HCT116 (cell line): ENCODE data around the gene HLA-B. TPM values are rescaled to one million over a fixed set of nuclear protein-coding genes. Genes with fewer than 3 reads are reported as not detected.

ENCODE experiments used
- ATAC-seq: fragments of 200-7000 bp; cut with Tn5 transposase; 2 replicates; pipeline ENCODE4 v1.9.1; 2020; ENCODE audit warnings: mild to moderate bottlenecking, moderate library complexity
- BruUV-seq: library from RNA; stranded (reverse); fragments of 400-500 nt; replicated peaks from 2 replicates; lab custom pipeline; 2021; lab: Mats Ljungman, UMichigan
- CTCF ChIA-PET: fragments of 300-600 bp; sonication (Branson Sonifier 250); formaldehyde crosslinking; loops from one replicate; lab custom pipeline; 2021; ENCODE audit warnings: antibody characterized with exemption; lab: Charles Lee
- POLR2A ChIA-PET: fragments of 300-600, 350-600 bp; sonication (Branson Sonifier 250); formaldehyde crosslinking; loops from one replicate; lab custom pipeline; 2021; ENCODE audit warnings: antibody characterized with exemption; lab: Charles Lee
- RAD21 ChIA-PET, 2 experiments: fragments of 300-600 bp; sonication (Branson Sonifier 250); formaldehyde crosslinking; loops; one replicate each; lab custom pipeline; 2023; ENCODE audit warnings: low total read pairs in 2 of 2; ENCODE audit not compliant: uncharacterized antibody in 2 of 2, unreplicated experiment in 2 of 2, low non-redundant PET in 1 of 2; lab: Charles Lee
- DNase-seq: peaks from one replicate; pipeline ENCODE4 v3.0.0-alpha.2; 2010; ENCODE audit warnings: low read depth, low spot score
- H2AFZ ChIP-seq: fragments of 200-600 bp; shearing (Covaris generic), sonication (generic); 2 replicates; pipeline ENCODE4 v1.6.1; 2017; ENCODE audit warnings: low read depth, mixed run types, mixed read lengths, antibody characterized with exemption, low read length; ENCODE audit not compliant: poor library complexity, severe bottlenecking
- H3K27ac ChIP-seq: 2 replicates; pipeline ENCODE4 v1.5.1; 2012; ENCODE audit warnings: low read depth, low read length
- H3K27me3 ChIP-seq: fragments of 200-600 bp; sonication (generic); 2 replicates; pipeline ENCODE4 v1.6.1; 2016; ENCODE audit warnings: mixed run types, low read length, mixed read lengths; ENCODE audit not compliant: insufficient read depth
- H3K36me3 ChIP-seq, 2 experiments: fragments of 200-500 bp in 1 of 2; fragments of 200-600 bp in 1 of 2; sonication (Bioruptor generic) in 1 of 2; sonication (generic) in 1 of 2; 2 replicates each; pipeline versions ENCODE4 v1.5.1 to v1.6.1; 2014 to 2016; ENCODE audit warnings: low read length in 2 of 2, inconsistent platforms in 1 of 2, mixed read lengths in 1 of 2, mixed run types in 1 of 2; ENCODE audit not compliant: insufficient read depth in 2 of 2, control insufficient read depth in 1 of 2
- H3K4me1 ChIP-seq, 2 experiments: fragments of 200-600 bp in 1 of 2; sonication (generic) in 1 of 2; 2 replicates each; pipeline versions ENCODE4 v1.5.1 to v1.6.1; 2012 to 2017; ENCODE audit warnings: low read length in 2 of 2, inconsistent platforms in 1 of 2, mild to moderate bottlenecking in 1 of 2, mixed read lengths in 1 of 2, mixed run types in 1 of 2, moderate library complexity in 1 of 2; ENCODE audit not compliant: insufficient read depth in 2 of 2, control insufficient read depth in 1 of 2
- H3K4me2 ChIP-seq: fragments of 200-600 bp; sonication (generic); 2 replicates; pipeline ENCODE4 v1.6.1; 2017; ENCODE audit warnings: mixed run types, low read length, mixed read lengths
- H3K4me3 ChIP-seq, 2 experiments: fragments of 200-600 bp in 1 of 2; sonication (generic) in 1 of 2; replicated peaks in 1 of 2; 2 replicates each; pipeline ENCODE4 v1.5.1; 2011 to 2016; ENCODE audit warnings: low read length in 2 of 2, control low read depth in 1 of 2, low read depth in 1 of 2, mild to moderate bottlenecking in 1 of 2, mixed read lengths in 1 of 2, mixed run types in 1 of 2
- H3K79me2 ChIP-seq: fragments of 200-600 bp; sonication (generic); 2 replicates; pipeline ENCODE4 v1.6.1; 2017; ENCODE audit warnings: mild to moderate bottlenecking, mixed run types, low read length, moderate library complexity, mixed read lengths; ENCODE audit not compliant: insufficient read depth
- H3K9ac ChIP-seq: fragments of 200-600 bp; sonication (generic); 2 replicates; pipeline ENCODE4 v1.6.1; 2016; ENCODE audit warnings: low read length, mixed read lengths
- H3K9me2 ChIP-seq: fragments of 200-600 bp; sonication (generic), shearing (Covaris generic); 2 replicates; pipeline ENCODE4 v1.6.1; 2017; ENCODE audit warnings: mixed run types, mild to moderate bottlenecking, moderate library complexity; ENCODE audit not compliant: insufficient read depth
- H3K9me3 ChIP-seq, 2 experiments: fragments of 200-500 bp in 1 of 2; fragments of 200-600 bp in 1 of 2; sonication (Bioruptor generic) in 1 of 2; sonication (generic) in 1 of 2; 2 replicates each; pipeline ENCODE4 v1.6.1; 2014 to 2017; ENCODE audit warnings: low read length in 2 of 2, mixed read lengths in 2 of 2, inconsistent platforms in 1 of 2, low read depth in 1 of 2, mild to moderate bottlenecking in 1 of 2, mixed run types in 1 of 2, moderate library complexity in 1 of 2; ENCODE audit not compliant: control insufficient read depth in 1 of 2, insufficient read depth in 1 of 2
- H4K20me1 ChIP-seq: fragments of 200-600 bp; sonication (generic), shearing (Covaris generic); 2 replicates; pipeline ENCODE4 v1.6.1; 2017; ENCODE audit warnings: mixed run types, mild to moderate bottlenecking, moderate library complexity; ENCODE audit not compliant: insufficient read depth
- CBX3 ChIP-seq: IDR thresholded peaks from 2 replicates; pipeline ENCODE4 v1.6.1; 2012; ENCODE audit warnings: low read depth
- ELF1 ChIP-seq: IDR thresholded peaks from 2 replicates; pipeline ENCODE4 v1.6.1; 2012; ENCODE audit warnings: low read depth, borderline replicate concordance
- JUND ChIP-seq: IDR thresholded peaks from 2 replicates; pipeline ENCODE4 v1.6.1; 2012
- POLR2AphosphoS5 ChIP-seq: IDR thresholded peaks from 2 replicates; pipeline ENCODE4 v1.6.1; 2011; ENCODE audit warnings: mild to moderate bottlenecking, low read depth, low read length, moderate library complexity
- SIN3A ChIP-seq: IDR thresholded peaks from 2 replicates; pipeline ENCODE4 v1.6.1; 2012; ENCODE audit warnings: low read depth
- SP1 ChIP-seq: IDR thresholded peaks from 2 replicates; pipeline ENCODE4 v1.6.1; 2012; ENCODE audit warnings: low read depth
- SRF ChIP-seq: IDR thresholded peaks from 2 replicates; pipeline ENCODE4 v1.6.1; 2012; ENCODE audit warnings: low read depth
- YY1 ChIP-seq: IDR thresholded peaks from 2 replicates; pipeline ENCODE4 v1.6.1; 2011; ENCODE audit warnings: low read length, low read depth, moderate library complexity, mild to moderate bottlenecking; ENCODE audit not compliant: insufficient replicate concordance; ENCODE audit errors: extremely low read depth
- ZFX ChIP-seq: fragments of 450-650 bp; IDR thresholded peaks from 2 replicates; pipeline ENCODE4 v1.6.1; 2017
- ZNF274 ChIP-seq: fragments of 200-500 bp; sonication (Bioruptor generic); IDR thresholded peaks from 2 replicates; pipeline ENCODE4 v1.6.1; 2014; ENCODE audit warnings: mild to moderate bottlenecking, low read depth, low read length, inconsistent platforms
- intact Hi-C: fragments of 100-400 bp; cut with micrococcal nuclease; formaldehyde crosslinking; loops from 2 replicates; pipeline ENCODE4 v1.10.0; 2022
- total RNA-seq: library from RNA; stranded (reverse); gene quantifications from one replicate; pipeline ENCODE4 v1.2.1, GENCODE V29; 2021; ENCODE audit not compliant: unreplicated experiment
- TF ChIP-seq, protein P1 (sequence below): IDR thresholded peaks from 2 replicates; pipeline ENCODE4 v1.6.1; 2012; ENCODE audit warnings: low read depth
- TF ChIP-seq, protein P2 (sequence below): IDR thresholded peaks from 2 replicates; pipeline ENCODE4 v1.6.1; 2011; ENCODE audit warnings: mild to moderate bottlenecking, low read length, moderate library complexity; ENCODE audit not compliant: insufficient replicate concordance; ENCODE audit errors: extremely low read depth
- TF ChIP-seq, protein P3 (sequence below), 3 experiments: fragments of 200-600 bp in 1 of 3; sonication (generic) in 1 of 3; IDR thresholded peaks in 2 of 3; conservative IDR thresholded peaks in 1 of 3; 2 replicates each; pipeline ENCODE4 v1.5.1; 2012 to 2017; ENCODE audit warnings: low read depth in 2 of 3, low read length in 2 of 3, antibody characterized with exemption in 1 of 3, borderline replicate concordance in 1 of 3, control low read depth in 1 of 3, mild to moderate bottlenecking in 1 of 3, mixed read lengths in 1 of 3, mixed run types in 1 of 3, moderate library complexity in 1 of 3; ENCODE audit not compliant: insufficient read depth in 1 of 3

The HLA-B gene
- total RNA-seq, 1 experiment from 2014 or later: 381 TPM

DNA sequence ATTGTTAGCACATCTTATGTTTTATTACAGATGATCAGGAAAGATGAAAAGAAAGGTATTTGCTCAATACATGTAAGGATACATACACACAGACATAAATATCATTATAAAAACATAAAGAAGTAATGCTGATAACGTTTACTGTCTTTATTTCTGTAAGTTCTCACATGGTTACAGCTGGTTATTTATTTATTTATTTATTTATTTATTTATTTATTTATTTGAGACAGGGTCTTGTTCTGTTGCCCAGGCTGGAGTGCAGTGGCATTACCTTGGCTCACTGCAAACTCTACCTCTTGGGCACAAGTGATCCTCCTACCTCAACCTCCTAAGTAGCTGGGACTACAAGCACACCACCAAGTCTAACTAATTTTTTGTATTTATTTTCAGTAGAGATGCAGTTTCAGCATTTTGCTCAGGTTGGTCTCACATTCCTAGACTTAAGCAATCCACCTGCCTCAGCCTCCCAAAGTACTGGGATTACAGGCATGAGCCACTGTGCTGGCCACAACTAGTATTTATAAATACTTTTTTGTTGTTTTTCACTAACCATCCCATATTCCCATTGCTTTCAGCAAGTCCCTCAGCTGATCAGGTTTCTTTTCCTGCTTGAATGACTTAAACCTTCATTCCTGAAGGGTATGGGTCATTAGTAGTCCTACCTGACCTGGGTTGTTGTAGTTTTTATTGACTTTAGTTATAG lies 35.8 kb downstream of the HLA-B start (continued):
- TF ChIP-seq, protein P1, sequence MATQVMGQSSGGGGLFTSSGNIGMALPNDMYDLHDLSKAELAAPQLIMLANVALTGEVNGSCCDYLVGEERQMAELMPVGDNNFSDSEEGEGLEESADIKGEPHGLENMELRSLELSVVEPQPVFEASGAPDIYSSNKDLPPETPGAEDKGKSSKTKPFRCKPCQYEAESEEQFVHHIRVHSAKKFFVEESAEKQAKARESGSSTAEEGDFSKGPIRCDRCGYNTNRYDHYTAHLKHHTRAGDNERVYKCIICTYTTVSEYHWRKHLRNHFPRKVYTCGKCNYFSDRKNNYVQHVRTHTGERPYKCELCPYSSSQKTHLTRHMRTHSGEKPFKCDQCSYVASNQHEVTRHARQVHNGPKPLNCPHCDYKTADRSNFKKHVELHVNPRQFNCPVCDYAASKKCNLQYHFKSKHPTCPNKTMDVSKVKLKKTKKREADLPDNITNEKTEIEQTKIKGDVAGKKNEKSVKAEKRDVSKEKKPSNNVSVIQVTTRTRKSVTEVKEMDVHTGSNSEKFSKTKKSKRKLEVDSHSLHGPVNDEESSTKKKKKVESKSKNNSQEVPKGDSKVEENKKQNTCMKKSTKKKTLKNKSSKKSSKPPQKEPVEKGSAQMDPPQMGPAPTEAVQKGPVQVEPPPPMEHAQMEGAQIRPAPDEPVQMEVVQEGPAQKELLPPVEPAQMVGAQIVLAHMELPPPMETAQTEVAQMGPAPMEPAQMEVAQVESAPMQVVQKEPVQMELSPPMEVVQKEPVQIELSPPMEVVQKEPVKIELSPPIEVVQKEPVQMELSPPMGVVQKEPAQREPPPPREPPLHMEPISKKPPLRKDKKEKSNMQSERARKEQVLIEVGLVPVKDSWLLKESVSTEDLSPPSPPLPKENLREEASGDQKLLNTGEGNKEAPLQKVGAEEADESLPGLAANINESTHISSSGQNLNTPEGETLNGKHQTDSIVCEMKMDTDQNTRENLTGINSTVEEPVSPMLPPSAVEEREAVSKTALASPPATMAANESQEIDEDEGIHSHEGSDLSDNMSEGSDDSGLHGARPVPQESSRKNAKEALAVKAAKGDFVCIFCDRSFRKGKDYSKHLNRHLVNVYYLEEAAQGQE: no peak
- no peak for TF ChIP-seq ELF1
- TF ChIP-seq POLR2AphosphoS5: no peak
- no peak for TF ChIP-seq SRF
- no peak for TF ChIP-seq YY1
- TF ChIP-seq SP1: no peak

DNA sequence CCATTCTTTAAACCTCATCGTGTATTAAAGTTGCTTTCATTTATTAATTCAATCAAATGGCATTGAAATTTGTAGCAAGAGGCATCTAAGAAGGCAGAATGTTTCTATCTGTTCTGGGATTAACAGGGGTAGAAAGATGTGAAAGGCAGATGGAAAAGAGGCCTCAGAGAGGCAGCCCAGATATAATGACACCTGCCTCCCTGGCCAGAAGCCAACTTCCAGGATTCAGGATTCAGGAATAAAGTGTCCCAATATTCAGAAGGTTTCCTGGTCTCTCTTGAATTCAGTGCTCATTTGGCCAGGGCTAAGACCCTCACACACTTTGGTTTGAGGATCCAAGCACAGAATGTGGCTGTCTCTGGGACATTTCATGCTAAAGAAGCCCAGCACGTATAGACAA lies 39.9 kb downstream of the HLA-B start:
- ChIA-PET CTCF (no interaction called here), RAD21 (no interaction called here), POLR2A (no interaction called here)
- H3K9me3 ChIP-seq: no peaks in the 10 kb centered on the region
- BruUV-seq: no TSS peak
- no peak overlapping the region for H3K4me3 ChIP-seq
- H3K4me2 ChIP-seq: no peak overlapping the region
- H3K27ac ChIP-seq: no peak overlapping the region
- no peaks in the 10 kb centered on the region for H3K36me3 ChIP-seq
- H2AFZ ChIP-seq: no peak overlapping the region
- no peak for ATAC-seq
- intact Hi-C loops: no loop called here
- no peaks in the 10 kb centered on the region for H3K79me2 ChIP-seq
- no peaks in the 10 kb centered on the region for H3K9me2 ChIP-seq
- DNase-seq: no peak
- no peaks in the 10 kb centered on the region for H3K27me3 ChIP-seq
- no peak overlapping the region for H3K9ac ChIP-seq
- no peaks in the 10 kb centered on the region for H4K20me1 ChIP-seq
- H3K4me1 ChIP-seq: no peaks in the 10 kb centered on the region
- TF ChIP-seq ZFX (no peak), SIN3A (no peak), ZNF274 (no peak), JUND (no peak), CBX3 (no peak)
- TF ChIP-seq, protein P1: no peak
- TF ChIP-seq, protein P2, sequence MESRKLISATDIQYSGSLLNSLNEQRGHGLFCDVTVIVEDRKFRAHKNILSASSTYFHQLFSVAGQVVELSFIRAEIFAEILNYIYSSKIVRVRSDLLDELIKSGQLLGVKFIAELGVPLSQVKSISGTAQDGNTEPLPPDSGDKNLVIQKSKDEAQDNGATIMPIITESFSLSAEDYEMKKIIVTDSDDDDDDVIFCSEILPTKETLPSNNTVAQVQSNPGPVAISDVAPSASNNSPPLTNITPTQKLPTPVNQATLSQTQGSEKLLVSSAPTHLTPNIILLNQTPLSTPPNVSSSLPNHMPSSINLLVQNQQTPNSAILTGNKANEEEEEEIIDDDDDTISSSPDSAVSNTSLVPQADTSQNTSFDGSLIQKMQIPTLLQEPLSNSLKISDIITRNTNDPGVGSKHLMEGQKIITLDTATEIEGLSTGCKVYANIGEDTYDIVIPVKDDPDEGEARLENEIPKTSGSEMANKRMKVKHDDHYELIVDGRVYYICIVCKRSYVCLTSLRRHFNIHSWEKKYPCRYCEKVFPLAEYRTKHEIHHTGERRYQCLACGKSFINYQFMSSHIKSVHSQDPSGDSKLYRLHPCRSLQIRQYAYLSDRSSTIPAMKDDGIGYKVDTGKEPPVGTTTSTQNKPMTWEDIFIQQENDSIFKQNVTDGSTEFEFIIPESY: no peak
- TF ChIP-seq, protein P3, sequence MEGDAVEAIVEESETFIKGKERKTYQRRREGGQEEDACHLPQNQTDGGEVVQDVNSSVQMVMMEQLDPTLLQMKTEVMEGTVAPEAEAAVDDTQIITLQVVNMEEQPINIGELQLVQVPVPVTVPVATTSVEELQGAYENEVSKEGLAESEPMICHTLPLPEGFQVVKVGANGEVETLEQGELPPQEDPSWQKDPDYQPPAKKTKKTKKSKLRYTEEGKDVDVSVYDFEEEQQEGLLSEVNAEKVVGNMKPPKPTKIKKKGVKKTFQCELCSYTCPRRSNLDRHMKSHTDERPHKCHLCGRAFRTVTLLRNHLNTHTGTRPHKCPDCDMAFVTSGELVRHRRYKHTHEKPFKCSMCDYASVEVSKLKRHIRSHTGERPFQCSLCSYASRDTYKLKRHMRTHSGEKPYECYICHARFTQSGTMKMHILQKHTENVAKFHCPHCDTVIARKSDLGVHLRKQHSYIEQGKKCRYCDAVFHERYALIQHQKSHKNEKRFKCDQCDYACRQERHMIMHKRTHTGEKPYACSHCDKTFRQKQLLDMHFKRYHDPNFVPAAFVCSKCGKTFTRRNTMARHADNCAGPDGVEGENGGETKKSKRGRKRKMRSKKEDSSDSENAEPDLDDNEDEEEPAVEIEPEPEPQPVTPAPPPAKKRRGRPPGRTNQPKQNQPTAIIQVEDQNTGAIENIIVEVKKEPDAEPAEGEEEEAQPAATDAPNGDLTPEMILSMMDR (IDR thresholded peaks at IDR 0.05 in 2 of 3, conservative IDR thresholded peaks at IDR 0.05 in 1 of 3; ENCODE audit: borderline replicate concordance in 1 of 3, insufficient read depth in 1 of 3, low read depth in 2 of 3, low read length in 2 of 3): no peak
